Measurements from ENCODE around the gene DLST.

- no peak for TF ChIP-seq CTCF (IDR thresholded peaks at IDR 0.05)
- no peak for TF ChIP-seq POLR2A (IDR thresholded peaks at IDR 0.05)
Measured at GRCh38 chr14:74909501-74909900, 27.8 kb downstream of the DLST start.
